ENCODE measurements around the gene GABBR2.
"Not testable (repeated sequence)": the region's sequence is repeated elsewhere in the genome, so short reads cannot be mapped to it uniquely, and the experiment has no call there.

The GABBR2 gene

GRCh38 chr9:98508217-98508919, 200.4 kb downstream of the GABBR2 start:
- DNase-seq (ENCODE audit: low read depth), result not testable (repeated sequence)

- no peak for DNase-seq (ENCODE audit: low read depth)
Observed at GRCh38 chr9:98506422-98507054, 202.2 kb downstream of the GABBR2 start.

GRCh38 chr9:98504298-98505282, 204.1 kb downstream of the GABBR2 start:
- DNase-seq (ENCODE audit: low read depth), result no peak

GRCh38 chr9:98503867-98504266, 204.9 kb downstream of the GABBR2 start:
- DNase-seq (ENCODE audit: low read depth), result no peak

GRCh38 chr9:98502976-98503325, 205.8 kb downstream of the GABBR2 start:
- DNase-seq (ENCODE audit: low read depth), result no peak

- DNase-seq (ENCODE audit: low read depth), result no peak
Observed at GRCh38 chr9:98502311-98502975, 206.3 kb downstream of the GABBR2 start.

- no peak for DNase-seq (ENCODE audit: low read depth)
Observed at GRCh38 chr9:98501819-98502218, 206.9 kb downstream of the GABBR2 start.

- not testable (repeated sequence) for DNase-seq (ENCODE audit: low read depth)
Observed at GRCh38 chr9:98501259-98501658, 207.5 kb downstream of the GABBR2 start.

- DNase-seq (ENCODE audit: low read depth), result no peak
Observed at GRCh38 chr9:98500337-98500919, 208.3 kb downstream of the GABBR2 start.

- DNase-seq (ENCODE audit: low read depth), result no peak
Observed at GRCh38 chr9:98495530-98495929, 213.2 kb downstream of the GABBR2 start.

- DNase-seq (ENCODE audit: low read depth), result no peak
Observed at GRCh38 chr9:98494852-98495251, 213.9 kb downstream of the GABBR2 start.

GRCh38 chr9:98491828-98492227, 216.9 kb downstream of the GABBR2 start:
- DNase-seq (ENCODE audit: low read depth), result peak; percentile 38

GRCh38 chr9:98491231-98491651, 217.5 kb downstream of the GABBR2 start:
- DNase-seq (ENCODE audit: low read depth), result no peak

- DNase-seq (ENCODE audit: low read depth), result peak; percentile 96
Observed at GRCh38 chr9:98488571-98489312, 220.0 kb downstream of the GABBR2 start.

- no peak for DNase-seq (ENCODE audit: low read depth)
Observed at GRCh38 chr9:98485706-98486105, 223.0 kb downstream of the GABBR2 start.

GRCh38 chr9:98484162-98484561, 224.6 kb downstream of the GABBR2 start:
- DNase-seq (ENCODE audit: low read depth), result no peak

GRCh38 chr9:98482226-98482625, 226.5 kb downstream of the GABBR2 start:
- no peak for DNase-seq (ENCODE audit: low read depth)

GRCh38 chr9:98481676-98482075, 227.1 kb downstream of the GABBR2 start:
- no peak for DNase-seq (ENCODE audit: low read depth)

GRCh38 chr9:98479967-98480847, 228.5 kb downstream of the GABBR2 start:
- no peak for DNase-seq (ENCODE audit: low read depth)

GRCh38 chr9:98479449-98479848, 229.3 kb downstream of the GABBR2 start:
- DNase-seq (ENCODE audit: low read depth), result no peak
